ENCODE data around the gene TPX2. TPM values are rescaled to one million over a fixed set of nuclear protein-coding genes. Genes with fewer than 3 reads are reported as not detected.

The TPX2 gene
- polyA plus RNA-seq, 2 of the 4 experiments (the other 2 are of a cell fraction) = 92.9 TPM

DNA sequence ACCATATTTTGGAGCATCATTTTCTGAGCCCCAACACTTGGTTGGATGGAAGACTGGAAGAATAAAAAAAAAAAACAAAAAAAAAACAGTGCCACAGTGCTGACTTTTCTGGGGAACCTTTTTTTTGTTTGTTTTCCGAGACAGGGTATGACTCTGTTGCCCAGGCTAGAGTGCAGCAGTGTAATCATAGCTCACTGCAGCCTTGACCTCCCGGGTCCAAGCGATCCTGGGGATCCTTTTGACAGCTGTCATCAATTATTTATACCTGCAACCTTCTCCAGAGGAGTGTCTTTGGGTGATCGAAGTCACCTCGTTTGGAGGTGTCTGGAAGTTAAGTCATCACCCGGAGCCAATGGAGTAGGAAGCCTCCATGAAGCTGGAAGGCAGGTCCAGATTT, 7.8 kb upstream of the TPX2 start:
- H3K4me1 ChIP-seq = 0 out of 3 replicates have a peak, but pooled peaks cover 3% of the 10 kb centered on the region
- H3K4me3 ChIP-seq = no peak overlapping the region
- TF ChIP-seq ZNF302 (CRISPR knock-in tag; IDR thresholded peaks at IDR 0.05) (no peak), CBX2 (IDR thresholded peaks at IDR 0.05; ENCODE audit: borderline replicate concordance, low read depth) (no peak), PHF8 (IDR thresholded peaks at IDR 0.05; ENCODE audit: borderline replicate concordance, low read depth) (no peak), EHF (CRISPR knock-in tag; IDR thresholded peaks at IDR 0.05) (no peak), NPAS2 (CRISPR knock-in tag; IDR thresholded peaks at IDR 0.05; ENCODE audit: borderline replicate concordance) (no peak), NR3C1 (IDR thresholded peaks at IDR 0.05) (no peak), ZSCAN20 (CRISPR knock-in tag; IDR thresholded peaks at IDR 0.05) (no peak), HOXB13 (CRISPR knock-in tag; IDR thresholded peaks at IDR 0.05; ENCODE audit: low read depth) (no peak), NFE2L2 (conservative IDR thresholded peaks at IDR 0.05; ENCODE audit: low read length) (no peak)
- TF ChIP-seq, protein P1, sequence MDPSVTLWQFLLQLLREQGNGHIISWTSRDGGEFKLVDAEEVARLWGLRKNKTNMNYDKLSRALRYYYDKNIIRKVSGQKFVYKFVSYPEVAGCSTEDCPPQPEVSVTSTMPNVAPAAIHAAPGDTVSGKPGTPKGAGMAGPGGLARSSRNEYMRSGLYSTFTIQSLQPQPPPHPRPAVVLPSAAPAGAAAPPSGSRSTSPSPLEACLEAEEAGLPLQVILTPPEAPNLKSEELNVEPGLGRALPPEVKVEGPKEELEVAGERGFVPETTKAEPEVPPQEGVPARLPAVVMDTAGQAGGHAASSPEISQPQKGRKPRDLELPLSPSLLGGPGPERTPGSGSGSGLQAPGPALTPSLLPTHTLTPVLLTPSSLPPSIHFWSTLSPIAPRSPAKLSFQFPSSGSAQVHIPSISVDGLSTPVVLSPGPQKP (IDR thresholded peaks at IDR 0.05; ENCODE audit: low read depth, low read length) = no peak
- TF ChIP-seq, protein P2, sequence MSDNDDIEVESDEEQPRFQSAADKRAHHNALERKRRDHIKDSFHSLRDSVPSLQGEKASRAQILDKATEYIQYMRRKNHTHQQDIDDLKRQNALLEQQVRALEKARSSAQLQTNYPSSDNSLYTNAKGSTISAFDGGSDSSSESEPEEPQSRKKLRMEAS (IDR thresholded peaks at IDR 0.05) = no peak
- TF ChIP-seq, protein P3, sequence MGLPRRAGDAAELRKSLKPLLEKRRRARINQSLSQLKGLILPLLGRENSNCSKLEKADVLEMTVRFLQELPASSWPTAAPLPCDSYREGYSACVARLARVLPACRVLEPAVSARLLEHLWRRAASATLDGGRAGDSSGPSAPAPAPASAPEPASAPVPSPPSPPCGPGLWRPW (IDR thresholded peaks at IDR 0.05) = no peak

DNA sequence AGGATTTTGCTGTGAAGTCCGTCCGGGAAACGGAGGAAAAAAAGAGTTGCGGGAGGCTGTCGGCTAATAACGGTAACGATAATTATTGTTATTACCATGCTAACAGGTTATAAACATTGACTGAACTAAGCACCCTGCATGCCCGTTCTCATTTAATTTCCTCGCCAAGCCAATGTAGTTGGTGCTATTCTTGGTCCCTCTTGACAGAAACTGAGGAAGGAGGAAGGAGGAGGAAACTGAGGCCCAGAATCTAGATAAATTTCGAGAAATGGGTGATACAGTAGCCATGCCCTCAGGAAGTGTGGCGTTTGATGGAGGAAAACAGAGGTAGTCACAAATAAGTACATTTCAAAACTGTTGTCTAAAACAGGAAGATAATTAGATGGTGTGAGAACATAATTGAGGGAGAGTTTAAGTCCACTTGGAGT, 474 bp downstream of the TPX2 start:
- Histone ChIP-seq H3K4me3 (peak overlapping the region; percentile 57), H3K4me2 (peak overlapping the region; percentile 89), H3K9me3 (no peaks in the 10 kb centered on the region), H3K27ac (peak overlapping the region; percentile 84 to 87), H3K4me1 (peaks cover 30% of the 10 kb centered on the region)
- POLR2A ChIA-PET = interaction anchor here (0.5 to 1.6 kb wide), 8 partner anchors 9 to 118 kb away, joined by 3 to 21 read pairs (median 4); partner anchors contain the start of genes BCL2L1 and FOXS1
- ATAC-seq (peak; percentile 4 to 6; a peak in 3 of 6 replicates), DNase-seq (ENCODE audit: low read depth in 1 of 2, low spot score in 1 of 2) (no peak), FAIRE-seq (no peak)
- WGBS (ENCODE audit: missing lambda C conversion rate) = 0% methylated on average over 11 of the region's 11 CpGs
- CTCF ChIA-PET = interaction anchor here (1.1 to 2.8 kb wide), 6 partner anchors 12 to 107 kb away, joined by 3 to 24 read pairs (median 4); no protein-coding TSS in a partner anchor
- no peak for TF ChIP-seq EHMT2 (IDR thresholded peaks at IDR 0.05; ENCODE audit: low read depth)
- TF ChIP-seq KDM5A (IDR thresholded peaks at IDR 0.05) = 0 out of 2 replicates have a peak, but pooled peaks have one; percentile 10
- no peak for TF ChIP-seq RFX5 (IDR thresholded peaks at IDR 0.05)
- no peak for TF ChIP-seq TFCP2L1 (CRISPR knock-in tag; IDR thresholded peaks at IDR 0.05)
- no peak for TF ChIP-seq TP53 (CRISPR knock-in tag; IDR thresholded peaks at IDR 0.05)
- TF ChIP-seq, protein P4, sequence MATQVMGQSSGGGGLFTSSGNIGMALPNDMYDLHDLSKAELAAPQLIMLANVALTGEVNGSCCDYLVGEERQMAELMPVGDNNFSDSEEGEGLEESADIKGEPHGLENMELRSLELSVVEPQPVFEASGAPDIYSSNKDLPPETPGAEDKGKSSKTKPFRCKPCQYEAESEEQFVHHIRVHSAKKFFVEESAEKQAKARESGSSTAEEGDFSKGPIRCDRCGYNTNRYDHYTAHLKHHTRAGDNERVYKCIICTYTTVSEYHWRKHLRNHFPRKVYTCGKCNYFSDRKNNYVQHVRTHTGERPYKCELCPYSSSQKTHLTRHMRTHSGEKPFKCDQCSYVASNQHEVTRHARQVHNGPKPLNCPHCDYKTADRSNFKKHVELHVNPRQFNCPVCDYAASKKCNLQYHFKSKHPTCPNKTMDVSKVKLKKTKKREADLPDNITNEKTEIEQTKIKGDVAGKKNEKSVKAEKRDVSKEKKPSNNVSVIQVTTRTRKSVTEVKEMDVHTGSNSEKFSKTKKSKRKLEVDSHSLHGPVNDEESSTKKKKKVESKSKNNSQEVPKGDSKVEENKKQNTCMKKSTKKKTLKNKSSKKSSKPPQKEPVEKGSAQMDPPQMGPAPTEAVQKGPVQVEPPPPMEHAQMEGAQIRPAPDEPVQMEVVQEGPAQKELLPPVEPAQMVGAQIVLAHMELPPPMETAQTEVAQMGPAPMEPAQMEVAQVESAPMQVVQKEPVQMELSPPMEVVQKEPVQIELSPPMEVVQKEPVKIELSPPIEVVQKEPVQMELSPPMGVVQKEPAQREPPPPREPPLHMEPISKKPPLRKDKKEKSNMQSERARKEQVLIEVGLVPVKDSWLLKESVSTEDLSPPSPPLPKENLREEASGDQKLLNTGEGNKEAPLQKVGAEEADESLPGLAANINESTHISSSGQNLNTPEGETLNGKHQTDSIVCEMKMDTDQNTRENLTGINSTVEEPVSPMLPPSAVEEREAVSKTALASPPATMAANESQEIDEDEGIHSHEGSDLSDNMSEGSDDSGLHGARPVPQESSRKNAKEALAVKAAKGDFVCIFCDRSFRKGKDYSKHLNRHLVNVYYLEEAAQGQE (IDR thresholded peaks at IDR 0.05) = no peak

More for the DNA sequence above, 7.8 kb upstream of the TPX2 start:
- 86% methylated on average over 6 of the region's 6 CpGs for WGBS (ENCODE audit: missing lambda C conversion rate)
- CTCF ChIA-PET = interaction anchor here (0.9 to 4.4 kb wide), 5 partner anchors 45 to 172 kb away, joined by 3 to 19 read pairs (median 6); no protein-coding TSS in a partner anchor
- FAIRE-seq (no peak), DNase-seq (ENCODE audit: low read depth in 1 of 2, low spot score in 1 of 2) (no peak), ATAC-seq (no peak)
- Histone ChIP-seq H3K9me3 (no peaks in the 10 kb centered on the region), H3K4me2 (no peak overlapping the region), H3K27ac (peak overlapping the region in 1 of 2 experiments; percentile 47; a peak in 3 of 6 replicates)
- POLR2A ChIA-PET = no interaction called here
